ENCODE measurements around the gene PEAK1. TPM values are rescaled to one million over a fixed set of nuclear protein-coding genes. Genes with fewer than 3 reads are reported as not detected.
"Not testable (repeated sequence)": the region's sequence is repeated elsewhere in the genome, so short reads cannot be mapped to it uniquely, and the experiment has no call there.

The PEAK1 gene
- polyA plus RNA-seq, 3 donors: 25.2 to 39.1 (median 31.0) TPM

DNA sequence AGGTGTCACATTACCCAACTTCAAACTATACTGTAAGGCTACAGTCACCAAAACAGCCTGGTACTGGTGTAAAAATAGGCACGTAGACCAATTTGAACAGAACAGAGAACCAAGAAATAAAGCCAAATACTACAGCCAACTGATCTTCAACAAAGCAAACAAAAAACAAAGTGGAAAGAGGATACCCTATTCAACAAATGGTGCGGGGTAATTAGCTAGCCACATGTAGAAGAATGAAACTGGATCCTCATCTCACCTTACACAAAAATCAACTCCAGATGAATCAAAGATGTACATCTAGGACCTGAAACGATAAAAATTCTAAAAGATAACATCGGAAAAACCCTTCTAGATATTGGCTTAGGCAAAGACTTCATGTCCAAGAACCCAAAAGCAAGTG, 13.1 kb downstream of the PEAK1 start:
- DNase-seq: no peak

DNA sequence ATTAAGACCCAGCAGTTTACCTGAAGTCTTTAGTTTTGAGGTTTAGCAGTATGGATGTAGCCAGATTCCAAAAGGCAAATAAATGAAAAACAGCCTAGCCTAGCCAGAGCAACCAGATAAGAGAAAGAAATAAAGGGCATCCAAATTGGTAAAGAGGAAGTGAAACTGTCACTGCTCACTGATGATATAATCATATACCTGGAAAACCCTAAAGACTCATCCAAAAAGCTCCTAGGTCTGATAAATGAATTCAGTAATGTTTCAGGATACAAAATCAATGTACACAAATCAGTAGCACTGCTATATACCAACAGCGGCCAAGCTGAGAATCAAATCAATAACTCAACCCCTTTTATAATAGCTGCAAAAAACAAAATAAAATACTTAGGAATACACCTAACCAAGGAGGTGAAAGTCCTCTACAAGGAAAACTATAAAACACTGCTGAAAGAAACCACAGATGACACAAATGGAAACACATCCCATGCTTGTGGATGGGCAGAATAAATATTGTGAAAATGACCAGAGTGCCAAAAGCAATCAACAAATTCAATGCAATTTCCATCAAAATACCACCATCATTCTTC, 13.6 kb downstream of the PEAK1 start:
- DNase-seq: not testable (repeated sequence)

DNA sequence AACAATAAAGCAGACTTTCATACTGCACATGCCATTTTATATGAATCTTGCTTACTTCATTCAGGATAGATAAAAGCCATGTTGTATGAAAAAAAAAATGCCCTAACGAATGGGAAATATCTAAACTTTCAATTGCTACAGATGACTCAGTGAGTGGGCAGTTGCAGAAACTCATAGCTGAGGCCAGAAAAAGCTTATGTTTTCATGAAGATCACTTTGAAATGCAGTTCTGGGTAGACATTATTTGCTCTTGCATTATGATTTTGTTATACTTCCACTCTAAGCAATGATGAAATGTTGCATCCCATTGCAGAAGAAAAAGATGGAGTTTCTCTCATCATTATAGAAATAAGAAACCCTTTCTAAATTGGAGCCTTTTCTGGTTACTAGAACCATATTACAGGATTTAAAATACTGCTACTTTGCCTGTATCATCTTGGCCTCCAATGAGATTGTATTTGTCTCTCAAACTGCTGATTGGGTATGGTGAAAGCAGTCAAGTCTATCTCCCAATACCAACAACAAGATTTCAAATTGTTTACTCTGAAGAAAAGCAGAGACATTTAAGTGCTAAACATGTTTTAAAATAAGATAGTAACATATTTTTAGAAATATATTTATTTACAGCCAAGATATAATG, 17.0 kb downstream of the PEAK1 start:
- DNase-seq: no peak

DNA sequence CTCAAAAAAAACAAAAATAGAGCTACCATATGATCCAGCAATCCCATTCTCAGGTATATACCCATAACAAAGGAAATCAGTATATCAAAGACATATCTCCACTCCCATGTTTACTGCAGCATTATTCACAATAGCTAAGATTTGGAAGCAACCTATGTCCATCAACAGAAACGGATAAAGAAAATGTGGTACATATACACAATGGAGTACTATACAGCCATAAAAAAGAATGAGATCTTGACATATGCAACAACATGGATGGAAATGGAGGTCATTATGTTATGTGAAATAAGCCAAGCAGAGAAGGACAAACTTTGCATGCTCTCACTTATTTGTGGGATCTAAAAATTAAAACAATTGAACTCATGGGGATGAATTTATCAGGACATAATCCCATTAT, 19.6 kb downstream of the PEAK1 start:
- no peak for DNase-seq

DNA sequence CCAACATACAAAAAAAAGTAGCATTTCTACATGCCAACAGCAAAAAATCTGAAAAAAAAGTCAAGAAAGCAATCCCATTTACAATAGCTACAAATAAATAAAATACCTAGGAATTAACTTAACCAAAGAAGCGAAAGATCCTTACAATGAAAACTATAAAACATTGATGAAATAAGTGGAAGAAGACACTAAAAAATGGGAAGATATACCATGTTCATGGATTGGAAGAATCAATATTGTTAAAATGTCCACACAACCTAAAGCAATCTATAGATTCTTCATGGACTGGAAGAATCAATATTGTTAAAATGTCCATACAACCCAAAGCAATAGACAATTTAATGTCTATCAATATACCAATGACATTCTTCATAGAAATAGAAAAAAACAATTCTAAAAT, 21.0 kb downstream of the PEAK1 start:
- no peak for DNase-seq

DNA sequence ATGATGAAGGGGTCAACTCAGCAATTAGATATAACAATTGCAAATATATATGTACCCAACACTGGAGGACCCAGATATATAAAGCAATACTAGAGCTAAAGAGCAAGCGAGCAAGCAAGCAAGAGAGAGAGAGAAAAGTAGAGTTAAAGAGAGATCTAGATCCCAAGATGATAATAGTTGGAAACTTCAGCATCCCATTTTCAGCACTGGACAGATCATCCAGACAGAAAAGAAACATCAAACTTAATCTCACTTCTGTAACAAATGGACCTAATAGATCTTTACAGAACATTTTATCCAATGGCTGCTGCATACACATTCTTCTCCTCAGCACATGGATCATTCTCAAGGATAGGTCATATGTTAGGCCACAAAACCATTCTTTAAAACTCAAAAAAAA, 23.2 kb downstream of the PEAK1 start:
- DNase-seq: no peak

DNA sequence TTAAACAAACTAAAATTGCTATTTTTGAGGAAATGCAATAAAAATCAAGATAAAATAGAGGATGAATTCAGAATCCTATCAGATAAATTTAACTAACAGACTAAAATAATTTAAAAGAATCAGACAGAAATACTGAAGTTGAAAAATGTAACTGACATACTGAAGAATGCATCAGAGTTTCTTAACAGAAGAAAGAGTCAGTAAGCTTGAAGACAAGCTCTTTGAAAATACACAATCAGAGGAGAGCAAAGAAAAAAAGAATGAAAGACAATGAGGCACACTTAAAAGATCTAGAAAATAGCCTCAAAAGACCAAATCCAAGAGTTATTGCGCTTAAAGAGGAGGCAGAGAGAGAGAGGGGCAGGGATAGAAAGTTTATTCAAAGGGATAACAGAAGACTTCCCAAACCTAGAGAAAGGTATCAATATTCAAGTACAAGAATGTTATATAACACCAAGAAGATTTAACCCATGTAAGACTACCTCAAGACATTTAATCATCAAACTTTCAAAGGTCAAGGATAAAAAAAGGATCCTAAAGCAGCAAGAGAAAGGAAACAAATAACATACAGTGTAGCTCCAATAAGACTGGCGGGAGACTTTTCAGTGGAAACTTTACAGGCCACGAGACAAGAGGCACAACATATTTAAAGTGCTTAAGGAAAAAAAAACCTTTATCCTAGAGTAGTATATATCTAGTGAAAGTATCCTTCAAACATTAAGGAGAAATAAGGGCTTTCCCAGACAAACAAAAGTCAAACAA, 24.7 kb downstream of the PEAK1 start:
- no peak for DNase-seq

DNA sequence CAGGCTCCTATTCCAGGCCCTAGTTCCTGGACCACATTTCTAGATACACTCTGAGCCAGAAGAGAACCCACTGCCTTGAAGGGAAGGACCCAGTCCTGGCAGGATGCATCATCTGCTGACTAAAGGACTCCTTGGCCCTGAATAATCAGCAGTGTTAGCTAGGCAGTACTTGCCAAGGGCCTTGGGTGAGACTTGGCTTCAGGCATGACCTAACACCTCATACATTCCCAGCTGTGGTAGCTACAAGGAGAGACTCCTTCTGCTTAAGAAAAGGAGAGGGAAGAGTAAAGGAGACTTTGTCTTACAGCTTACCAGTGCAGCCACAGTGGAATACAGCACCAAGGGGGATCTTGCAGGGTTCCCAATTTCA, 26.4 kb downstream of the PEAK1 start:
- DNase-seq: no peak

DNA sequence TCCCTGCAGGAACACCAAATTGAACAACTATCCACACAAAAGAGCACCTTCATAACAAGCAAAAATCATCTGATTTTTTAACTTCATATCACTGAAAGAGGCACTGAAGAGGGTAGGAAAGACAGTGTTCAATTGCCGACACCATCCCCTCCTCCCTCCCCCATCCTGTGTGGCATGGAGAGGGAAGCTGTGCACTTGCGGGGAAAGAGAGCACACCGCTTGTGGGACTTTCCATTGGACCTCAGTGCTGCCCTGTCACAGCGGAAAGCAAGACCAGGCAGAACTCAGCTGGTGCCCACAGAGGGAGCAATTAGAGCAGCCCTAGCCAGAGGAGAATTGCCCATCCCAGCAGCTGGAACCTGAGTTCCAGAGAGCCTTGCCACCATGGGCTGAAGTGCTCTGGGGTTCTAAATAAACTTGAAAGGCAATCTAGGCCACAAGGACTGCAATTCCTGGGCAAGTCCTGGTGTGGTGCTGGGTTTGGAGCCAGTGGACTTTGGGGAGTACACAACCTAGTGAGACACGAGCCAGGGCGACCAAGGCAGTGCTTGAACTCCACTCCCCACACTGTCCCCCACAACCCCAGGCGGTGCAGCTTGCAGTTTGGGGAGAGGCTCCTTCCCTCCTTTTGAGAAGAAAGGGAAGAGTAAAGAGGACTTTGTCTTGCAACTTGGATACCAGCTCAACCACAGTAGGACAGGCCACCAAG, 27.0 kb downstream of the PEAK1 start:
- DNase-seq: no peak

DNA sequence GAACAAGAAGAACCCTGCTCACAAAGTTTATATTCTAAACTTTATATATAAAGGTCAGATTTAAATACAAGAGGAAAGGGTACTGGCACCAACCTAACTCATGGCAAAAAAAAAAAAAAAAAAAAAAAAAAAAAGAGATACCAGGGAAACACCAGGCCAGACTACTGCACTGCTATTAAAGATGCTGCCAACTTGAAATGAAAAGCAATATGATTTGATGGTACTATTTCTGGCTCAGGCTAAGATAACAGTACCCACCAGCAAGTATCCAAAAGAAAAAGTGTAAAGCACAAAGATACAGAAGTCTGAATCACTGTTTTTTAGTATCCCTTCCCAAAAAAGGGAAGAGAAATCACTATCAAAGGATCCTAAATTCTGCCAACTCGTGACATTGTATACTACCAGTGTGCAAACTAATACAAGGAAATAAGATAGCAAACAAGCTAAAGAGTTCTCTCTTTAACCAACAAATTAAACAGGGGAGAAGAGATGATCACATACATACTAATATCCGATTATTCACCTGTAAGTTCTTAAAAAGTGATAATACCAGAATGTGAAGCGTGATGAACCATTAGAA, 28.4 kb downstream of the PEAK1 start:
- DNase-seq: no peak

DNA sequence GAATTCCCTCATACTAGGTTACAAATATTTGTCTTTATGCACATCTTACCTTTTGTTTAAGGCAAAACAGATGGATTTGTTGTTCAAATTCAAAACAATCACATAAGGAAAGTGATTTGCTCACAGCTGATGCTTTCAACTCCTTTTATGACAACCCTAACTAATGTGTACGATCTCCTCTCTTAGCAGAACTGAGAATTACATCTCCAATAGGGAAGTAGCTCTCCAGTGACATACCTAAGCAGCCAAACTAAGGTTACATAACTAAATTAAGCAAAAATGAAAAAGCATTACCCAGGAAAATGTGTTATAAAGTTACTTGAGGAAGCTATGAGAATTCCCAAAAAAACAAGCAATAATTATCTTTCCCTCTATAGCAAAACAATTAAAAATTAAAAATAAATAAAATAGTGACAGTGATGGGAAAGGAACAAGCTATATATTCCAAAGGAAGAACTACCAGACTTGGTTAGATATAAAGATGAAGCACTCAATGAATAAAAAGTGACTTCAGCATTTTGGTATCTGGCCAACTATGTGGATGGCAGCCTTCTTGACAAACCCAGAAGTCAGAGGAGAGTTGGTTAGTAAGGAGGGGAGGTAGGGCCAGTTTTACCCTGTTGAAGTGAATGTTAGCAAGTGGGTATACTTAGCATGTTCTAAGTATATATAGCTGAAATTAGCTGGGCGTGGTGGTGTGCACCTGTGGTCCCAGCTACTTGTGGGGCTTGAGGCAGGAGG, 32.4 kb downstream of the PEAK1 start:
- no peak for DNase-seq

DNA sequence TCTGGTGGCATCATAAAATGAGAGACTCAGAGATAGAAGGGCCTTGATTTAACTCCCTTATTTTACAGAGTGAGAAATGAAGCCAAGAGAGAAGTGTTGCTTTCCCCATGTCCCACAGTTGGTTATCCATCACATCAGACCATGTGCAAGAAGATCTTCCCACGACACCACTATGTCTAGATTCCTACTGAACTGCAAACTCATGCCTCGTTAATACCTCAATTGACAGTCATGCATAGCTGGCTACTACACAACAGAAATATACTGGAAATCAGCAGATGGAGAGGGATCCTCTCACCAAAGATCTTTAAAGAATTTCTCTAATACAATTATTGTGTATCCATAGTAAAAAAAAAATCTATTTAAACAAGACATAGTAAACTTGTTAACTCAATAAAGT, 33.3 kb downstream of the PEAK1 start:
- DNase-seq: no peak

DNA sequence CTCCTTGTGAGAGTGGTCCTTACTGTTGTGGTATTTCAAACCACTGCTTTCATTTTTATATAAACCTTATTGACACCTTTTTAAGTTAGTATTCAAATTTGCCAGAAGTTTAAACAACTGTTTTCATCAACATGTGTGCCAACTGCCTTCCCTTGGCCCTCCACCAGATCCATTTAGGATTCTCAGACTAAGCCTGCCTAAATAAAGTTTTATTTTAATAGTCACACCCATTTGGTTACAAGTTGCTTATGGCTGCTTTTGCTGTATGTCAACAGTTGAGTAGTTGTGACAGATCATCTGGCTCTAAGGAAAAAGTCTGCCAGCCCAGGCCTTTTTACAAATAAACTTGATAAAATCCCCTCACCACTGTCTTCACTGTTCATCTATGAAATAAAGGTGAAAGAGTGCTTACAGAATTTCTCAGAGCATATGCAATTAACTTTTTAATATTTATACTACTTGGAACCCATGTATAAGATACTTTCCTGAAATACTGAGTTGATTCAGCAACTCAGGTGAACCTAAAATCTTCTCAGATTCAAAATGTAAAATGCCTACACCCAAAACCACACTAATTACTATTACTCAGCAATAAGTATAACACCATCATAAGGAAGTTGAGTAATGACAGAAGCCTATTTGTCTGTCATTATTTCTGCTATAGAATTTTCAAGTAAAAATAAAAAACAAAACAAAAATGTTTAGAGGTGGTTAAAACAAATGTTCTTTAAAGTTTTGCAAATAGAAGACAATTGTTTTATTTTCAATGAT, 35.1 kb downstream of the PEAK1 start:
- no peak for DNase-seq

DNA sequence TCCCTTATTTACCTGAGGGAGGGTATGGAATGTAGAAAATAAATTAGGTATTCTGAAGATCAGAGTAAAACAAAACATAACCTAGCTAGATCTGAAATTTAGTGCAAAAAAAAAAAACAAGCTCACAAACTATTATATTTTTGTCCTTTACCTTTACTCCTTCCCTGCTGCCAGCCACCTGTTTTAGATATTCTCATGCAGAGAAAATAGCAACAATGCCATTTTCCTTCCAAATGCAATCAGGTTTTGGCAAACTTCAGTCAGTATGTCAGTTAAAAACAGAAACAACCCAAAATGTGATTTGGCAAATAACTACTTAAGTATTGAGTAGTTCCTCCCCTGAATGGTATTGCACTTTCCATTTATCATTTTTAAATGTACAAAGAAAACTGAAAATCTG, 35.8 kb downstream of the PEAK1 start:
- no peak for DNase-seq

DNA sequence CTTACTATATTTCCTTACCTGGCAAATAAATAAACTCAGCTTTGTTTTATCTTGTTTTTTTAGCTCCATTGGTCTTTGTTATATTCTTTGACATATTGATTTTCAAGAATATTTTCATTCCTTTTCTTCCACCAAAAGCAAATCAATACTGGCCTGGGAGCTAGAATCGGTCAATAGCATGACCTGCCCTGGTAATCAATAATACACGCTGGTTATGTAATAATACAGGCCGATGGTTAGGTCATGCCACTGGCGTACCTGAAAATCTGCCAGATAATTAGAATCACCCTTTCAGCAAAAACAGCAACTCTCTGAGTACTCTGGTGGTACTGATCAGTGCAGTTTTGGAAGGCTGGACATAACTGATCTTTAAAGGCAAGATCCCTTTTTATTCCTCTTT, 39.9 kb downstream of the PEAK1 start:
- no peak for DNase-seq

DNA sequence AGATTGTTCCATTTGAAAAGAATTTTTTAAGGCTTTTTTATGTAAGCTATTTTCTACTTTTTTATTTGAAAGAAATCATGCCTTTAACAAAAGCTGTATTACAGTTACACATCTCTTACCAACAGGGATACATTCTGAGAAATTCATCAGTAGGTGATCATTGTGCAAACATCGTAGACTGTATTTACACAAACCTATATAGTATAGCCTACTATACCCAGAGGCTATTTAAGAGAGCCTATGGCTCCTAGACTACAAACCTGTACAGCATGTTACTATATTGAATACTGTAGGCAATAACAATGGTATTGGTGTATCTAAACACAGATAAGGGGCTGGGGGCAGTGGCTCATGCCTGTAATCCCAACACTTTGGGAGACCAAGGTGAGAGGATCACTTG, 43.1 kb downstream of the PEAK1 start:
- no peak for DNase-seq

DNA sequence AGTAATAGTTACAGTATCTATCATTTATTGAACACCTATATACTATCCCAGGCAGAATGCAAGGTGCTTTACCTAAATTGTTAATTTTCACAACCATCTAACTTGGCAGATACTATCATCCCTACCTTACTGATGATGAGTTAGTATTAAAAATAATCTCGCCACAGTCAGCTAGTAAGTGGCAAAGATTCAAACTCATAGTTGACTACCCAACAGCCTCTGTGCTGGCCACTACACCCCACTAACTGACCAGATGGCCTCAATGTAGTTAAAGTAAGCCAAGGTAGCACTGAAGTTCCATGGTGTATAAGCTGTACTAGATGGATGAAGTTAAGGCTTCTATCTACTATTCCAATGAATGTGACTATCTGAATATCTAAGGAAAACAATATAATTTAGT, 44.8 kb downstream of the PEAK1 start:
- no peak for DNase-seq

DNA sequence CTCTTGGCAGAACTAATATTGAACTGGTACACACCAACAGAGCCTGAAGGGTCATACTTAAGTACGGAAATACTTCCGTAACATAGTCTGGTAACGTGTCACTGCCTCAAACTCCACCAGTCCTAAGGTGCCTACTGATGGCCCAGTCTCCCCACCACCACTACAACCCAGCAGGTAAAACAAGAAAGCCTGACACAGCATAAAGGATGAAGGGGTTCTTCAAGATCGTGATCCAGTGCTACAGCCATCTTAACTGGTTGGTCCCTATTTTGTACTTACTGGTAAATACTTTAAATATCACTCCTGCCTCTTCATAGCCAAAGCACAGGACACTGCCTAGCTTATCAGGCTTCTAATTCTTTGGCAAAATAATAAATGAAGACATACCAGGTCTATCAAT, 46.5 kb downstream of the PEAK1 start:
- DNase-seq: no peak

DNA sequence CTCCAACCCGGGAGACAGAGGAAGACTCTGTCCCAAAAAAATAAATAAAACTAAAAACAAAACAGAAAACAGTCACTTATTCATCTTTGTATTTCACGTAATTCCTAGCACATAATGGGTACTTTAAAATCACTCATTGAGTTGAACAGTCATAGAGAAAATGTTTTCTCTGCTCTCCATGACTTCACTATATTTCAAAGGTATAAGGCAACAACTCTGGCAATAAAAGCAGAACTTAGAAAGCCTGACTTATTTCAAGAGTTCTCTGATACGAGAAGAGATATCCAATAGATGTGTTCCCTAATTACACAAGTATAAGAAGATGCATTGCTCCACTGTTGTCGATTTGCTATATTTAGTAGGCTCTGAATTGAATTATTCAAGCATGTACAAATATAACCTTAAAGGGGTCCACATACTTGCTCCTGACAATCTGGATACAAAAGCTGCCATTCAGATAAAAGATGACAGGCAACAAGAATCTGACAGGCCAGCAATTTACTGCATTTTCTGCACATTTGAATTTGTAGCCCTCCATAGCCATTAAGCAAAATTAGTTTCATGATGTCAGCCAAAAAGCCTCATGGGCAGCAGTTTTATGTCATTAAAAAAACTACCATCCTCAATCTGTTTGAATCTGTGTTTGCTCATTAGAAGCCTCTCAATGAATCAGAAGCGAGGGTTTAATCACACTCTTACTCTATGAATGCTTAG, 47.9 kb downstream of the PEAK1 start:
- DNase-seq: no peak

DNA sequence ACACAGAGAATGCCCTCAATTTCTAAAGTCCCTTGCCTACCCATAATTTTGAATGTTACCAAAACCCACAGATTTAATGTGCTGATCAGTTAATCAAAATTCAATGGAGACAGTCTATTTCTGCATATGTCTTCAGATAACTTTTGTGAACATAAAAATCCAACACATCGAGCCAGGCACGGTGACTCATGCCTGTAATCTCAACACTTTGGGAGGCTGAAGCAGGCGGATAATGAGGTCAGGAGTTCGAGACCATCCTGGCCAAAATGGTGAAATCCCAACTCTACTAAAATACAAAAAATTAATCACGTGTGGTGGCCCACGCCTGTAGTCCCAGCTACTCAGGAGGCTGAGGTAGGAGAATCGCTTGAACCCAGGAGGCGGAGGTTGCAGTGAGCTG, 49.3 kb downstream of the PEAK1 start:
- DNase-seq: no peak
